ENCODE results near the gene VGLL3.
"Not testable (repeated sequence)": the region's sequence is repeated elsewhere in the genome, so short reads cannot be mapped to it uniquely, and the experiment has no call there.

- TF ChIP-seq, protein P1, sequence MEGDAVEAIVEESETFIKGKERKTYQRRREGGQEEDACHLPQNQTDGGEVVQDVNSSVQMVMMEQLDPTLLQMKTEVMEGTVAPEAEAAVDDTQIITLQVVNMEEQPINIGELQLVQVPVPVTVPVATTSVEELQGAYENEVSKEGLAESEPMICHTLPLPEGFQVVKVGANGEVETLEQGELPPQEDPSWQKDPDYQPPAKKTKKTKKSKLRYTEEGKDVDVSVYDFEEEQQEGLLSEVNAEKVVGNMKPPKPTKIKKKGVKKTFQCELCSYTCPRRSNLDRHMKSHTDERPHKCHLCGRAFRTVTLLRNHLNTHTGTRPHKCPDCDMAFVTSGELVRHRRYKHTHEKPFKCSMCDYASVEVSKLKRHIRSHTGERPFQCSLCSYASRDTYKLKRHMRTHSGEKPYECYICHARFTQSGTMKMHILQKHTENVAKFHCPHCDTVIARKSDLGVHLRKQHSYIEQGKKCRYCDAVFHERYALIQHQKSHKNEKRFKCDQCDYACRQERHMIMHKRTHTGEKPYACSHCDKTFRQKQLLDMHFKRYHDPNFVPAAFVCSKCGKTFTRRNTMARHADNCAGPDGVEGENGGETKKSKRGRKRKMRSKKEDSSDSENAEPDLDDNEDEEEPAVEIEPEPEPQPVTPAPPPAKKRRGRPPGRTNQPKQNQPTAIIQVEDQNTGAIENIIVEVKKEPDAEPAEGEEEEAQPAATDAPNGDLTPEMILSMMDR (IDR thresholded peaks at IDR 0.05; ENCODE audit: low read depth, low read length, poor library complexity, severe bottlenecking), result not testable (repeated sequence)
- not testable (repeated sequence) for TF ChIP-seq EZH2phosphoT487 (IDR thresholded peaks at IDR 0.05; ENCODE audit: borderline replicate concordance, low read length)
These were observed 16.8 kb downstream of the VGLL3 start for GRCh38 chr3:86974177-86974576.
